Upper lobe of right lung (tissue), 1 donor: ENCODE results near the gene HRH1. TPM values are rescaled to one million over a fixed set of nuclear protein-coding genes. Genes with fewer than 3 reads are reported as not detected.
"Not testable (repeated sequence)": the region's sequence is repeated elsewhere in the genome, so short reads cannot be mapped to it uniquely, and the experiment has no call there.

Experiments used
- ATAC-seq: fragments of 200-7000 bp; cut with Tn5 transposase; one replicate; pipeline ENCODE4 v1.9.1; 2020; ENCODE audit warnings: mild to moderate bottlenecking, moderate library complexity
- DNase-seq: peaks from one replicate; pipeline ENCODE4 v3.0.0-alpha.2; 2020
- H3K27ac ChIP-seq: fragments of 200-600 bp; one replicate; pipeline ENCODE4 v1.8.0; 2022
- H3K27me3 ChIP-seq: fragments of 200-600 bp; one replicate; pipeline ENCODE4 v1.8.0; 2022; ENCODE audit warnings: mild to moderate bottlenecking
- H3K36me3 ChIP-seq: fragments of 200-600 bp; one replicate; pipeline ENCODE4 v1.8.0; 2022
- H3K4me1 ChIP-seq: fragments of 200-600 bp; one replicate; pipeline ENCODE4 v1.8.0; 2022
- H3K4me3 ChIP-seq: fragments of 200-600 bp; one replicate; pipeline ENCODE4 v1.8.0; 2022; ENCODE audit warnings: mild to moderate bottlenecking
- H3K9me3 ChIP-seq: fragments of 200-600 bp; one replicate; pipeline ENCODE4 v1.8.0; 2022
- intact Hi-C: fragments of 100-400 bp; cut with DNase I; formaldehyde crosslinking; loops from one replicate; pipeline ENCODE4 v1.11.0; 2022
- total RNA-seq: library from RNA; stranded (reverse); fragmentation: NEBNext Ultra II Directional; extraction: Animal tissue kit (Norgen Biotek cat#: 25700); gene quantifications from one replicate; pipeline ENCODE4 v1.2.1, GENCODE V29; 2021
- TF ChIP-seq, protein P1 (sequence below): fragments of 200-600 bp; IDR thresholded peaks from one replicate; pipeline ENCODE4 v1.8.0; 2022; ENCODE audit warnings: antibody characterized with exemption
- donor health status: DM: no; HTN: yes; CAD: no; lungs with severe emphysema.

Gene HRH1
- total RNA-seq, 1 donor from 2014 or later: 12.0 TPM

DNA sequence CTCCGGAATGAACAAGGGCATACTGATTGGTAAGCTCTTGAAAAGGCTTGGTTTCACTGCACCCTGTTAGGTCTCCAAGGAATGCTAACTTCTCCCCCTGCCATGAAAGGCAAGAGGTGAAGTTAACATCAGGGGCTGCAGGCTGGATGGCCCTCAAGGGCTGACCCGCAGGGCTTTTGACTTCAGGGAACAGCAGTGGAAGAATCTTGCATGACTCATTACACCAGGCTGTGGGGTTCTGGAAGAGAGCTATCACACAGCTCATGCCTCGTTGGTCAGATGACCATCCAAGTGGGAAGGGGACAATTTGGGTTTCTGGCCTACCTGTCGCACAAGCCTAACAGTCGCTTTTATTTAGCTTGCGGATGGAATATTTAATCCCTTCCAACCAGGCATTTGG lies 94.3 kb downstream of the HRH1 start:
- TF ChIP-seq, protein P1, sequence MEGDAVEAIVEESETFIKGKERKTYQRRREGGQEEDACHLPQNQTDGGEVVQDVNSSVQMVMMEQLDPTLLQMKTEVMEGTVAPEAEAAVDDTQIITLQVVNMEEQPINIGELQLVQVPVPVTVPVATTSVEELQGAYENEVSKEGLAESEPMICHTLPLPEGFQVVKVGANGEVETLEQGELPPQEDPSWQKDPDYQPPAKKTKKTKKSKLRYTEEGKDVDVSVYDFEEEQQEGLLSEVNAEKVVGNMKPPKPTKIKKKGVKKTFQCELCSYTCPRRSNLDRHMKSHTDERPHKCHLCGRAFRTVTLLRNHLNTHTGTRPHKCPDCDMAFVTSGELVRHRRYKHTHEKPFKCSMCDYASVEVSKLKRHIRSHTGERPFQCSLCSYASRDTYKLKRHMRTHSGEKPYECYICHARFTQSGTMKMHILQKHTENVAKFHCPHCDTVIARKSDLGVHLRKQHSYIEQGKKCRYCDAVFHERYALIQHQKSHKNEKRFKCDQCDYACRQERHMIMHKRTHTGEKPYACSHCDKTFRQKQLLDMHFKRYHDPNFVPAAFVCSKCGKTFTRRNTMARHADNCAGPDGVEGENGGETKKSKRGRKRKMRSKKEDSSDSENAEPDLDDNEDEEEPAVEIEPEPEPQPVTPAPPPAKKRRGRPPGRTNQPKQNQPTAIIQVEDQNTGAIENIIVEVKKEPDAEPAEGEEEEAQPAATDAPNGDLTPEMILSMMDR: no peak
- no peaks in the 10 kb centered on the region for H3K4me1 ChIP-seq
- DNase-seq: no peak
- ATAC-seq: no peak
- no peaks in the 10 kb centered on the region for H3K9me3 ChIP-seq
- H3K27me3 ChIP-seq: no peaks in the 10 kb centered on the region
- H3K36me3 ChIP-seq: no peaks in the 10 kb centered on the region
- intact Hi-C loops: no loop called here
- no peak overlapping the region for H3K4me3 ChIP-seq
- H3K27ac ChIP-seq: no peak overlapping the region

DNA sequence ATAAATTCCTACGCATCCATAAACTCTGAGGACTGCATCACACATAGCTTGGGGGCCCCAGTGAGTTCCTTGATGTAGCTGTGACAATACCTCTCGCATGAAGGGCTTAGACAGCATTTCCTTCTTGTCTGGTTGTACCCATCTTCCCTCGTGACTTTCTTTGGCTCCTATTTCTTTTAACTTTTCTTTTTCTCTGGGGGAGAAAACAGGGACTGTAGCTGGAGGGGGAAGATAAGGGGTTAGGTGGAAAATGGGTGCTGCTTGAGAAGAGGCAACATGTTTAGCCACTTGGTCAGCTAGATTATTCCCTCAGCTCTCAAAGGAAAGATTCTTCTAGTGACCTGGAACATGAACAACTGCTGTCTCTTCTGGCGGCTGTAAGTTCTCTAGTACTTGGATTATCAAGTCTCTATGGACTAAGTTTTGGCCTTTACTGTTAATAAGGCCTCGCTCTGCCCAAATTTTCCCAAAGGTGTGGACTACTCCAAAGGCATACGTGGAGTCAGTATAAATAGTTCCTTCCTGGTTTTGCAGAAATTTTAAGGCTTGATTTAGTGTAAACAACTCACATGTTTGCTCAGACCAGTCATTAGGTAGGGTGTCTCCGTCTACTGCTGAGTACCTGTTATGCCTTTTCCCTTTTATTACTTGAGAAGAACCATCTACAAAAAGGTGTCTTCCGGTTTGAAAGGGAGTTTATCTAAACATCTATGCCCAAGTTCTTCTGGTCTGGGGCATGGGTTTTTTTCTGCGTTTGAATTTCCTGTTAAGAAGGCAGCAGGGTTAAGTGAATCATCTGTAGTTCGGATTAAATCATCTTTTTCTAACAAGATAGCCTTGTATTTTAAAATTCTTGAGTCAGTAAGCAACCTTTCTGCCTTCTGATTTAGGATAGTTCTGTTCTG lies 96.9 kb downstream of the HRH1 start:
- DNase-seq: no peak
- Histone ChIP-seq H3K4me3 (no peak overlapping the region), H3K36me3 (no peaks in the 10 kb centered on the region), H3K9me3 (no peaks in the 10 kb centered on the region), H3K27ac (no peak overlapping the region), H3K27me3 (no peaks in the 10 kb centered on the region), H3K4me1 (no peaks in the 10 kb centered on the region)
- intact Hi-C loops: no loop called here
- TF ChIP-seq, protein P1: no peak
- ATAC-seq: no peak

GRCh38 chr3:11251807-11252176 lies 97.5 kb downstream of the HRH1 start:
- no peaks in the 10 kb centered on the region for H3K4me1 ChIP-seq
- H3K36me3 ChIP-seq: no peaks in the 10 kb centered on the region
- no peaks in the 10 kb centered on the region for H3K27me3 ChIP-seq
- no peak overlapping the region for H3K4me3 ChIP-seq
- intact Hi-C loops: no loop called here
- TF ChIP-seq, protein P1: no peak
- H3K9me3 ChIP-seq: no peaks in the 10 kb centered on the region
- no peak overlapping the region for H3K27ac ChIP-seq
- DNase-seq: no peak
- no peak for ATAC-seq

GRCh38 chr3:11254876-11255275 lies 100.6 kb downstream of the HRH1 start:
- Histone ChIP-seq H3K4me1 (no peaks in the 10 kb centered on the region), H3K36me3 (no peaks in the 10 kb centered on the region), H3K9me3 (no peaks in the 10 kb centered on the region), H3K27me3 (no peaks in the 10 kb centered on the region), H3K4me3 (no peak overlapping the region), H3K27ac (no peak overlapping the region)
- intact Hi-C loops: no loop called here
- ATAC-seq (no peak), DNase-seq (no peak)
- TF ChIP-seq, protein P1: no peak

GRCh38 chr3:11255537-11255936 lies 101.2 kb downstream of the HRH1 start:
- H3K4me3 ChIP-seq, intact Hi-C loops, ATAC-seq, DNase-seq, H3K4me1 ChIP-seq, H3K27me3 ChIP-seq, H3K36me3 ChIP-seq, H3K9me3 ChIP-seq, H3K27ac ChIP-seq: not testable (repeated sequence)

GRCh38 chr3:11258958-11259357 lies 104.7 kb downstream of the HRH1 start:
- no peaks in the 10 kb centered on the region for H3K9me3 ChIP-seq
- no peak overlapping the region for H3K4me3 ChIP-seq
- no peaks in the 10 kb centered on the region for H3K36me3 ChIP-seq
- TF ChIP-seq, protein P1: no peak
- no peaks in the 10 kb centered on the region for H3K4me1 ChIP-seq
- DNase-seq: no peak
- no peak for ATAC-seq
- H3K27me3 ChIP-seq: no peaks in the 10 kb centered on the region
- intact Hi-C loops: no loop called here
- H3K27ac ChIP-seq: no peak overlapping the region
